NCI-H1436 treated with DMSO at 0.1 percent for 48 hours (cell line): ENCODE results near the gene GCDH.
A peak's percentile ranks its signal among the peaks of the same experiment; 100 is the strongest.
"Not testable (repeated sequence)": the region's sequence is repeated elsewhere in the genome, so short reads cannot be mapped to it uniquely, and the experiment has no call there.

Experiments used
- DNase-seq: peaks from one replicate; lab custom pipeline; 2025; lab: John Stamatoyannopoulos, UW

Gene GCDH

DNA sequence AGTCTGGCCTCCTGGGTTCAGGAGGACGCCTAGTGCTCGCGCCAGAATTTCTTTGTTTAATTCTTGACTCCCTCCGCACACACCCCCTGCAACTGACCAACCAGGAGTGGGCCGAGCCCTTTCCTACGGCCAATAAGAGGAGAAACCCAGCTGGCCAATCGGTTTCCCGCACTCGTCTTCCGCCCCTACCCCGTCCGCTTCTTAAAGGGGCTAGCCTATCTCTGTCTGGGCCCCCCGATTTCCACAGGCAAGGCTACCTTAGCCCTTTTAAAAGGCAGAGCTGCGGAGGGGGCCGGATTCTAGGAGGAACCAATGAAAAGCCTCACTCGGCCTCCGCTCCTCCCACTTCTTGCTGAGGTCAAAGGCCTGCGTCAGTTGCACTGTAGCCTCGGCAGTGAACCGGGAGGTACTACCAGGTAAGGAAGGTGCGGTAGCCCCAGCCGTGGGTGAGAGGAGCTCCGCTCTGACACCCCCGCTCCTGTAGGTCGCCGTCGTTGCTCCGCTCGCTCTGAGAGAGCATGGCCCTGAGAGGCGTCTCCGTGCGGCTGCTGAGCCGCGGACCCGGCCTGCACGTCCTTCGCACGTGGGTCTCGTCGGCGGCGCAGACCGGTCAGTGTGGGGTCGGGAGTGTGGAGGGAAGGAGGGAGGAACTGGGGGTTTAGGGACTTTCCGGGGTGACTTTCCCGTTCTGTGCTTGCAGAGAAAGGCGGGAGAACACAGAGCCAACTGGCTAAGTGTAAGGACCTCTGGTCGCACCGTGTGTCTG lies at the start of gene GCDH:
TSS of gene GCDH (plus strand) at position 374 of the 766 bp plus-strand sequence. CDS start at position 519, 145 bp downstream.
- DNase-seq = peak; percentile 96

DNA sequence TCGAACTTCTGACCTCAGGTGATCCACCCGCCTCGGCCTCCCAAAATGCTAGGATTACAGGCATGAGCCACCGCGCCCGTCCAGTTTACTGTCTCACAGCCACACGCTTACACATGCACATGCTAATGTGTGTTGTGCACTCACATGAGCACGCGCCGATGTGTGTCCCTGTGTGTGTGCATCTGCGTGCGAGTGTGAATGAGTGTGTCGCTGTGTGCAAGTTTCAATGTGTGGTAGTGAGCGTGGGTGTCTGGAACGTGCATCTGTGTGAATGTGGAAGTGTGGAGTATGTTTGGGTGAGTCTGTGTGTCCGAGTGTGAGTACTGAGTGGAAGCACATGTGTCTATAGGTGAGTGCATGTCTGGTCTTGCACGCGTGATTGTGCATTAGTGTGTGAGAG lies 48.4 kb upstream of the GCDH start:
- DNase-seq = no peak

GRCh38 chr19:12843328-12843727 lies 47.6 kb upstream of the GCDH start:
- DNase-seq = no peak

DNA sequence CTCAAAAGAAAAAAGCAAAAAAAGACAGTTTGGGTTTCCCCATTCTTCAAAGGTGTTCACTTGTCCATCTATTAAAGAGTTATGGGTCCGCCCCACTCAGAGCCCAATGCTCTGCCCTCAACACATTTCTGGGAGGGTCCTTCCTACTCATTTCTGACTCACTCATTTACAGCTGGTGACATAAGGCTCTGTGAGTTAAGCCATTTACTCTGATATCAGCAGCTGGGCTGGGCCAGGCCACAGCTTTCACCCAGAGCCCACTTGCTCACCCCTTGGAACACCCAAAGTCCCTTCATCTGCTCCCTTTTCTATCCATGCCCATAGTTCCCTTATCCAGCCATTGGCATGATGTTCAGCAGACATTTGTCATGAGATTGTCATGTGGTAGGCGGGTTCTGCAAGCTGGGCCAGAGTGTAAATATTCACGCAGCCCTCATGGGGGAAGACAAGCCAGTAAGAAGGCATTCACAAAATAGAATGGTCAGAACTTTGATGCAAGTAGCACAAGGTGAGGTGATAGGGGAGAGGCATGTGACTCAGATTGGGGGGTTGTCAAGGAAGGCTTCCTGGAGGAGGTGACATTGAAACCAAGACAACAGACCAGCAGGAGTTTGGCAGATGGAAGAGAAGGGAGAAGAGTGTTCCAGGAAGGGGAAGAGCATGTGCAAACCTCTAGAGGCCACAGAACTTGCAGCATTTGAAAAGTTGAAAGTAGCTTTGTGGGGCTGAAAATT lies 46.8 kb upstream of the GCDH start:
- DNase-seq = no peak

GRCh38 chr19:12846613-12847012 lies 44.3 kb upstream of the GCDH start:
- DNase-seq = not testable (repeated sequence)

- no peak for DNase-seq
Measured at GRCh38 chr19:12847159-12848139, 43.5 kb upstream of the GCDH start.

- no peak for DNase-seq
Measured at GRCh38 chr19:12856653-12857052, 34.3 kb upstream of the GCDH start.

GRCh38 chr19:12858041-12858928 lies 32.7 kb upstream of the GCDH start:
- DNase-seq = no peak

GRCh38 chr19:12859546-12859945 lies 31.4 kb upstream of the GCDH start:
- no peak for DNase-seq

GRCh38 chr19:12864143-12864542 lies 26.8 kb upstream of the GCDH start:
- no peak for DNase-seq

GRCh38 chr19:12864721-12865715 lies 25.9 kb upstream of the GCDH start:
- DNase-seq = no peak

DNA sequence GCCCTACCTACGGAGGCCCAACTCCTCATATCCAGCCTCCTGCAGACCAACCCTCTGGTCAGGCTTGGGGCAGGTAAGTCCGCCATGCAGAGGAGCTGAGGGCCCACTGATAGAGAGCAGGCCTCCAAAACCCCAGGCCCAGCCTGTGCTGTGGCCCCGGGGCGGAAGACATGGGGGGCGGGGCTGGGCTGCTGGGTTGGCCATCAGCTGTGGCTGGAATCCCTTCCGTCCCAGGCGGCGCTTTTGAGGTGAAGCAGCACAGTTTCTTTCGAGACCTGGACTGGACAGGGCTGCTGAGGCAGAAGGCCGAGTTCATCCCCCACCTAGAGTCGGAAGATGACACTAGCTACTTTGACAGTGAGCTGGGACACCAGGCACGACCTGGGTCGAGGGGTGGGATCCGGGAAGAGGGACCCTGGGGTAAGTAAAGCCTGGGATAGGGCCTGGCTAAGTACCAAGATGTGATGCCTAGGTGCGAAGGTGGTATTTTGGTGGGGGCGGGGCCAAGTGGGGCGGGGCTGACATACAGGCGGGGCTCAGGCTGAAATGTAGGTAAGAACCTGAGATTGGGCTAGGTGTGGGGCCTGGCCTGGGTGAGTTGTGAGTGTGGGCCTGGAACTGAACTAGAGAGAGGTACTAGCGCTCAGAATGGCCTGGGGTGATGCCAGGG lies 25.1 kb upstream of the GCDH start:
- DNase-seq = no peak

- no peak for DNase-seq
Measured at GRCh38 chr19:12866416-12867119, 24.4 kb upstream of the GCDH start.

GRCh38 chr19:12867120-12868099 lies 23.6 kb upstream of the GCDH start:
- no peak for DNase-seq

DNA sequence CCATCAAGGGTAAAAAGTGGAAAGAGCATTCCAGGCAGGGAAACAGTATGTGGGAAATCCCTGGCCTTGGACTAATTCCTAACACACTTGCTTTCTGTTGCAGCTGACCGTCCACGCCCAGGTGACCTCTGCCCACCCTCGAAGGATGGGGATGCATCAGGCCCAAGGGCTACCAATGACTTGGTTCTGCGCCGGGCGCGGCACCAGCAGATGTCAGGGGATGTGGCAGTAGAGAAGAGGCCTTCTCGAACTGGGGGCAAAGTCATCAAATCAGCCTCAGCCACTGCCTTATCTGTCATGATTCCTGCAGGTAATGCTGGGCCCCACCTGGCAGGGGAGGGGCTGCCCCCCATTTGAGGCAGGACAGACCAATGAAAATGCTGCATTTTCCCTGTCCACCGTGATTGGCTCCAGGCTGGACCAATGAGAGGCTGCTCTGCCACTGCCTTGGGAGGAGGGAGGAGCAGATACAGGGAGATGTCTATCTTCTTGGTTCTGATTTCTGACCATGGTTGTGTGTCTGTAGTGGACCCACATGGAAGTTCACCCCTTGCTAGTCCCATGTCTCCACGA lies 22.3 kb upstream of the GCDH start:
- no peak for DNase-seq

DNA sequence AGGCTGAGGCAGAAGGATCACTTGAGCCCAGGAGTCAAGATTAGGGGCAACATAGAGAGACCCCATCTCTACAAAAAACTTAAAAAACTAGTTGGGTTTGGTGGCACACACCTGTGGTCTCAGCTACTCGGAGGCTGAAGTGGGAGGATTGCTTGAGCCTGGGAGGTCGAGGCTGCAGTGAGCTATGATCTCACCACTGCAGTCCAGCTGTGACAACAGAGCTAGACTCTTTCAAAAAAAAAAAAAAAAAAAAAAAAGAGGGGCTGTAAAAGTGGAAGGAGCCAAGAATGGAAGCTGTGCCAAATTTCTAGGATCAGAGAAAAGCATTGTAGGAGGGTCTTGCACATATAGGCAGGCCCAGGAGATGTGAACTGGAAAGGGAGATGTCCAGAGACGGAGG lies 19.3 kb upstream of the GCDH start:
- no peak for DNase-seq

- DNase-seq = no peak
Measured at GRCh38 chr19:12872255-12872654, 18.7 kb upstream of the GCDH start.
